Mucosa of descending colon (tissue), 3 donors: Measurements from ENCODE around the gene ACAP2. TPM values are rescaled to one million over a fixed set of nuclear protein-coding genes. Genes with fewer than 3 reads are reported as not detected.
"Not testable (repeated sequence)": the region's sequence is repeated elsewhere in the genome, so short reads cannot be mapped to it uniquely, and the experiment has no call there.

Experiments used
- ATAC-seq: fragments of 200-7000 bp; cut with Tn5 transposase; one replicate; pipeline ENCODE4 v1.9.1; 2020; ENCODE audit warnings: mild to moderate bottlenecking, moderate library complexity
- DNase-seq, 3 donors: peaks; one replicate each; pipeline ENCODE4 v3.0.0-alpha.2; 2020
- H3K36me3 ChIP-seq: fragments of 200-600 bp; one replicate; pipeline ENCODE4 v1.8.0; 2021; ENCODE audit warnings: low read depth, mild to moderate bottlenecking
- H3K4me1 ChIP-seq: fragments of 200-600 bp; one replicate; pipeline ENCODE4 v1.8.0; 2021; ENCODE audit warnings: low read depth, mild to moderate bottlenecking
- H3K4me3 ChIP-seq: fragments of 200-600 bp; one replicate; pipeline ENCODE4 v1.8.0; 2021; ENCODE audit warnings: mild to moderate bottlenecking
- H3K9me3 ChIP-seq: fragments of 200-600 bp; one replicate; pipeline ENCODE4 v1.8.0; 2021; ENCODE audit warnings: mild to moderate bottlenecking
- intact Hi-C, 2 donors: fragments of 100-400 bp; cut with DNase I in 1 of 2; cut with micrococcal nuclease in 1 of 2; formaldehyde crosslinking; loops; one replicate each; pipeline versions ENCODE4 v1.11.0 to v1.11.1; 2022; cut with DNase I, micrococcal nuclease
- total RNA-seq, 3 donors: library from RNA; stranded (reverse); fragmentation: NEBNext Ultra II Directional in 2 of 3; extraction: Animal tissue kit (Norgen Biotek cat#: 25700) in 2 of 3; gene quantifications; one replicate each; pipeline versions ENCODE4 v1.2.1 to v1.2.4, GENCODE V29; 2021 to 2023
- TF ChIP-seq, protein P1 (sequence below): fragments of 200-600 bp; IDR thresholded peaks from one replicate; pipeline ENCODE4 v1.8.0; 2022; ENCODE audit warnings: antibody characterized with exemption, mild to moderate bottlenecking
- donor health status: DM: no; HTN: no; CAD: no; lungs with moderate emphysema.
- donor health status: DM: no; HTN: no; CAD: no.
- donor health status: DM: no; HTN: yes; CAD: no.

ACAP2 gene
- total RNA-seq, 3 donors from 2014 or later: 55.2 to 69.2 (median 69.2) TPM

DNA sequence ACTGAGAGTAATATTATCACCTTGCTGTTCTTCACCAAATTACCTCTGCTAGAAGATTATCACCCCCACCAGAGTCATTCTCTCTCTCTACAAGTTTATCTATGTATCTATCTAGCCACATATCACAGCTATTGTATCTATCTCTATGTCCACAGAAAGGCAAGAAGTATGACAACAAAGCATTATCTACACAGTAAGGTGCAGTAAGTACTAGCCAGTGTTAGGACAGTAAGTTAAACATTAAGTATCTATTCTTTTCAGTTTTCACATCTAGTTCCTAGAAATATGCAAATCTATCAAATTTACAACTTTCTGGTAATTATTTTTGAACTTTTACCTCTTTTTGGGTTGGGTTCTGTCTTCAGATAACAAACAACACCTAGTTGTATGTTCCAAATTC lies 145.4 kb downstream of the ACAP2 start:
- intact Hi-C loops: no loop called here
- Histone ChIP-seq H3K9me3 (no peaks in the 10 kb centered on the region), H3K4me1 (no peaks in the 10 kb centered on the region), H3K36me3 (peaks cover 7% of the 10 kb centered on the region), H3K4me3 (no peak overlapping the region)
- TF ChIP-seq, protein P1, sequence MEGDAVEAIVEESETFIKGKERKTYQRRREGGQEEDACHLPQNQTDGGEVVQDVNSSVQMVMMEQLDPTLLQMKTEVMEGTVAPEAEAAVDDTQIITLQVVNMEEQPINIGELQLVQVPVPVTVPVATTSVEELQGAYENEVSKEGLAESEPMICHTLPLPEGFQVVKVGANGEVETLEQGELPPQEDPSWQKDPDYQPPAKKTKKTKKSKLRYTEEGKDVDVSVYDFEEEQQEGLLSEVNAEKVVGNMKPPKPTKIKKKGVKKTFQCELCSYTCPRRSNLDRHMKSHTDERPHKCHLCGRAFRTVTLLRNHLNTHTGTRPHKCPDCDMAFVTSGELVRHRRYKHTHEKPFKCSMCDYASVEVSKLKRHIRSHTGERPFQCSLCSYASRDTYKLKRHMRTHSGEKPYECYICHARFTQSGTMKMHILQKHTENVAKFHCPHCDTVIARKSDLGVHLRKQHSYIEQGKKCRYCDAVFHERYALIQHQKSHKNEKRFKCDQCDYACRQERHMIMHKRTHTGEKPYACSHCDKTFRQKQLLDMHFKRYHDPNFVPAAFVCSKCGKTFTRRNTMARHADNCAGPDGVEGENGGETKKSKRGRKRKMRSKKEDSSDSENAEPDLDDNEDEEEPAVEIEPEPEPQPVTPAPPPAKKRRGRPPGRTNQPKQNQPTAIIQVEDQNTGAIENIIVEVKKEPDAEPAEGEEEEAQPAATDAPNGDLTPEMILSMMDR: no peak
- DNase-seq: no peak
- no peak for ATAC-seq

DNA sequence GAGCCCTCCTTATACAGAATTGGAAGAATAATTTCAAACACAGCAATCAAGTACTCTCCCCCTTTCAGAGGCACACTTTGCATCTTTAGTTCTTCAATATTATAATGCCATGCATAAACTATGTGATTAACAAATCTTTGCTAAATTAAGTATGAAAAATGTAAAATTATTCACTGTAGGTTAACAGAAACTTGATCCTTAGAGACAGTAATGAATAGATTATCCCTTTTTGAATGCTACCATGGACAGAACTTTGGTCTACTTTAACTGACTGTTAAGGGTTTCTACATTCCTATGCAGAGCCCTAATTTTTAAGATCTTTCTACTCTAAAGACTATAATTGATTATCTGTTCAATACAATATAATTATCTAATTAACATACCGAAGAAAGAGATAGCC lies 146.2 kb downstream of the ACAP2 start:
- ATAC-seq (no peak), DNase-seq (no peak)
- no peaks in the 10 kb centered on the region for H3K4me1 ChIP-seq
- intact Hi-C loops: no loop called here
- H3K36me3 ChIP-seq: peaks cover 3% of the 10 kb centered on the region
- H3K9me3 ChIP-seq: no peaks in the 10 kb centered on the region
- no peak overlapping the region for H3K4me3 ChIP-seq
- TF ChIP-seq, protein P1: no peak

DNA sequence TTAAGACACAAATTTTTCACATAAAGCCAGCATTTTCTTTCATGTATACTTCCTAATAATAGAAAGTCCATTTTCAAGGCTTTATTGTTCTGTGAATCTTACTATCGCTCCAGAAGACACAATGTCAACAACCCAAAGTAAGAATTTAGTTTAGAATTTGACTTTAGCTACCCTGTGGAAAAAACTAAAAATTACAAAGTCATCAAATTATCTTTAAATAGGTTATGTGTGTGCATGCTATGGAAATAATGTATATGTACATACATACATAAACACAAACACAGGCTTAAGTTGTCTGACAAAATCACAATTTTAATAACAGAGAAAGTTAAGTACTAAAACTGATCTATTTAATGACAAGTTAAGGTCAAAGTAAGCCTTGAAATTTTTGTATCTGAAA lies 151.7 kb downstream of the ACAP2 start:
- TF ChIP-seq, protein P1: no peak
- Histone ChIP-seq H3K36me3 (no peaks in the 10 kb centered on the region), H3K4me3 (no peak overlapping the region), H3K4me1 (no peaks in the 10 kb centered on the region), H3K9me3 (no peaks in the 10 kb centered on the region)
- DNase-seq (no peak), ATAC-seq (no peak)
- intact Hi-C loops: no loop called here

DNA sequence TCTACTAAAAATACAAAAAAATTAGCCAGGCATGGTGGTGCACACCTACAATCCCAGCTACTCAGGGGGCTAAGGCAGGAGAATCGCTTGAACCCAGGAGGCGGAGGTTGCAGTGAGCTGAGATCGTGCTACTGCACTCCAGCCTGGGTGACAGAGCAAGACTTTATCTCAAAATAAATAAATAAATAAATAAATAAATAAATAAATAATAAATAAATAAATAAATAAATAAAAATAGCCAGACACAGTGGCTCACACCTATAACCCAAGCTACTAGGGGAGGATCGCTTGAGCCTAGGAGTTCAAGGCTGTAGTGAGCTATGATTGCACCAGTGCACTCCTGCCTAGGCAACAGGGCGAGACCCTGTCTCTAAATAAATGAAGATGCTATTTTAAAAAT lies 152.2 kb downstream of the ACAP2 start:
- H3K9me3 ChIP-seq, H3K36me3 ChIP-seq, intact Hi-C loops: not testable (repeated sequence)

DNA sequence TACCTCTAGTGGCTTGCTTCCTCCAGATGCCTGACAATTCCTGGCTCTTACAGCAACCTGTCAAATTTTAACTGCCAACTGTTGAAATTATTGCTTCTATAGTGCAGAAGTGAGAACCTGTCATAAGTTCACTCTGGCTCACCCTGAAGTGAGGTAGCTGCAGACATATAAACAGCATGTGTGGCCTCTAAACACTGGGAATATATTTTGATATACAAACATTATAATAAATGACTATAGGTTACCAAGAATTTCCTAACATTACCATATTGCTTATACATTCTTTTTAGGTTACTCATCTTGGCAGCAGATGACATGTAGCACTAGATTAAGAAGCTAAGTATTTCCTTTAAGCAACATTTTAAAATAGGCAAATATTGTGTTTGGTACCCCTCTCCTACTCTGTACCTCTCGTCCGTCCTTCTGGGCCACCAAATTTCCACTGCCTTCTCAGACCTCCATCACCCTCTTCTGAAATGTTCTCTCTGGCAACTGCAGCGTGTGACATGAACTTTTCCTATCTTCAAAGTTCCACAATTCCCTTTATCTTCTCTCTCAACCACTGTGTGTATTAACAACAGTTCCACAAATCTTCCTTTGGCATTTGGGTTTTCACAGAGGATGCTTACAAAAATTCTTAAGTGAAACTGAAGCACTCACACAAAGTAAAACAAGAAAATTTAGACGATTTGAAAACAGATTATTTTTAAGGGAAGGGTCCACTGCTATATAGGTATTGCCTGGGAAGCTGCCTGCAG lies 156.5 kb downstream of the ACAP2 start:
- no peaks in the 10 kb centered on the region for H3K36me3 ChIP-seq
- H3K9me3 ChIP-seq: no peaks in the 10 kb centered on the region
- TF ChIP-seq, protein P1: no peak
- DNase-seq (peak in 1 of 3 donors; percentile 23), ATAC-seq (peak; percentile 82)
- H3K4me1 ChIP-seq: peaks cover 16% of the 10 kb centered on the region
- no peak overlapping the region for H3K4me3 ChIP-seq
- intact Hi-C loops: loop anchor here in 1 of 2 donors (10.0 kb wide), 1 partner anchor 149 kb away; no protein-coding TSS in a partner anchor

More for the DNA sequence above, 152.2 kb downstream of the ACAP2 start:
- not testable (repeated sequence) for DNase-seq, H3K4me1 ChIP-seq, H3K4me3 ChIP-seq, ATAC-seq

DNA sequence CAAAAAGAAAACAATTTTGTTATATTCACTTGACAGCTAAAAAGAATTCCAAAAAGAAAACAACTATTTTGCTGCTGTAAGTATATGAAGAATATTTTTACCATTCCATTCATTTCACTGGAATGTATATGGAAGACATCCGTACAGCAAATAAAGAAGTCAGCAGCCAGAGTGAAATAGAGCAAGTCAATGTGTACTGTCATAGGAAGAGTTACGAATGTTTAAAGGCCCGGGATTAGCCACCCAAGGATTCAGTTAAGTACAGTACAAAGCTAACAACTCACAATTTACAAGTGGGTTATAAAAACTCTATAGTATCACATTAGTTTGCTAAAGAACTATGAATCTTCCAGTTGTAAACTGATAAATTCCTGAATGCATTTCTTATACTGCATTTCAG lies 157.4 kb downstream of the ACAP2 start:
- peak; percentile 65 for ATAC-seq

More for the DNA sequence above, 157.4 kb downstream of the ACAP2 start:
- intact Hi-C loops: loop anchor here in 1 of 2 donors (10.0 kb wide), 1 partner anchor 149 kb away; no protein-coding TSS in a partner anchor
- no peak for DNase-seq
- H3K9me3 ChIP-seq: no peaks in the 10 kb centered on the region
- TF ChIP-seq, protein P1: no peak
- H3K36me3 ChIP-seq: no peaks in the 10 kb centered on the region
- H3K4me1 ChIP-seq: peaks cover 16% of the 10 kb centered on the region
- H3K4me3 ChIP-seq: no peak overlapping the region
